SK-N-SH treated with all-trans-retinoic acid at 6 μM for 48 hours (cell line): ENCODE measurements around the gene LHX2.

Experiments used
- ATAC-seq: fragments of 200-7000 bp; cut with Tn5 transposase; 3 replicates; pipeline ENCODE4 v1.9.1; 2020; ENCODE audit warnings: mild to moderate bottlenecking, moderate library complexity
- ARNTL ChIP-seq: fragments of 450-650 bp; formaldehyde crosslinking; IDR thresholded peaks from 2 replicates; pipeline ENCODE4 v1.5.0; 2020; ENCODE audit warnings: low read depth, mild to moderate bottlenecking, moderate library complexity, borderline replicate concordance
- BACH2 ChIP-seq: fragments of 250-450 bp; sonication (Bioruptor Pico); IDR thresholded peaks from 2 replicates; pipeline ENCODE4 v1.9.0; 2021; ENCODE audit warnings: mild to moderate bottlenecking, borderline replicate concordance
- CREB5 ChIP-seq: fragments of 250-450 bp; sonication (Bioruptor Pico); IDR thresholded peaks from 2 replicates; pipeline ENCODE4 v1.5.1; 2020; ENCODE audit warnings: low read depth, mild to moderate bottlenecking, moderate library complexity
- CSDC2 ChIP-seq: fragments of 250-450 bp; sonication (Bioruptor Pico); IDR thresholded peaks from 2 replicates; pipeline ENCODE4 v1.5.0; 2020; ENCODE audit warnings: mild to moderate bottlenecking, moderate library complexity
- CSRNP3 ChIP-seq: fragments of 250-450 bp; sonication (Bioruptor Pico); IDR thresholded peaks from 2 replicates; pipeline ENCODE4 v1.5.1; 2021; ENCODE audit warnings: mild to moderate bottlenecking, moderate library complexity
- ESRRG ChIP-seq: fragments of 250-450 bp; sonication (Bioruptor Pico); IDR thresholded peaks from 2 replicates; pipeline ENCODE4 v1.6.1; 2021; ENCODE audit warnings: mild to moderate bottlenecking
- GLIS3 ChIP-seq: fragments of 250-450 bp; sonication (Bioruptor Pico); IDR thresholded peaks from 2 replicates; pipeline ENCODE4 v1.5.0; 2020; ENCODE audit warnings: mild to moderate bottlenecking, moderate library complexity
- ISL1 ChIP-seq: fragments of 250-450 bp; sonication (Bioruptor Pico); IDR thresholded peaks from 2 replicates; pipeline ENCODE4 v2.1.2; 2022; ENCODE audit warnings: mild to moderate bottlenecking, moderate library complexity
- OSR1 ChIP-seq: fragments of 250-450 bp; sonication (Bioruptor Pico); IDR thresholded peaks from 2 replicates; pipeline ENCODE4 v1.8.0; 2022; ENCODE audit warnings: moderate library complexity, mild to moderate bottlenecking, inconsistent platforms
- POU6F1 ChIP-seq: fragments of 250-450 bp; sonication (Bioruptor Pico); IDR thresholded peaks from 2 replicates; pipeline ENCODE4 v1.8.0; 2021; ENCODE audit warnings: low read depth, mild to moderate bottlenecking, moderate library complexity, borderline replicate concordance
- PPARA ChIP-seq: fragments of 250-450 bp; sonication (Bioruptor Pico); IDR thresholded peaks from 2 replicates; pipeline ENCODE4 v1.5.0; 2020; ENCODE audit warnings: mild to moderate bottlenecking, borderline replicate concordance
- SNAI2 ChIP-seq: fragments of 250-450 bp; sonication (Bioruptor Pico); IDR thresholded peaks from 2 replicates; pipeline ENCODE4 v1.5.0; 2020; ENCODE audit warnings: mild to moderate bottlenecking, moderate library complexity
- TCF4 ChIP-seq: fragments of 250-450 bp; sonication (Bioruptor Pico); IDR thresholded peaks from 2 replicates; pipeline ENCODE4 v1.8.0; 2021; ENCODE audit warnings: mild to moderate bottlenecking, moderate library complexity, borderline replicate concordance
- TSHZ2 ChIP-seq: fragments of 250-450 bp; sonication (Bioruptor Pico); IDR thresholded peaks from 2 replicates; pipeline ENCODE4 v1.5.0; 2020; ENCODE audit warnings: mild to moderate bottlenecking, moderate library complexity
- ZFP3 ChIP-seq: fragments of 250-450 bp; sonication (Bioruptor Pico); IDR thresholded peaks from 2 replicates; pipeline ENCODE4 v1.5.0; 2020; ENCODE audit warnings: mild to moderate bottlenecking, moderate library complexity
- ZFP30 ChIP-seq: fragments of 450-650 bp; formaldehyde crosslinking; IDR thresholded peaks from 2 replicates; pipeline ENCODE4 v1.5.0; 2022; ENCODE audit warnings: mild to moderate bottlenecking, moderate library complexity
- ZNF565 ChIP-seq: fragments of 450-650 bp; formaldehyde crosslinking; conservative IDR thresholded peaks from 2 replicates; pipeline ENCODE4 v1.5.0; 2020; ENCODE audit warnings: low read depth, mild to moderate bottlenecking, moderate library complexity
- ZNF70 ChIP-seq: fragments of 450-650 bp; formaldehyde crosslinking; IDR thresholded peaks from 2 replicates; pipeline ENCODE4 v1.5.0; 2020; ENCODE audit warnings: mild to moderate bottlenecking, moderate library complexity
- ZNF8 ChIP-seq: fragments of 450-650 bp; formaldehyde crosslinking; IDR thresholded peaks from 2 replicates; pipeline ENCODE4 v1.5.0; 2020; ENCODE audit warnings: mild to moderate bottlenecking, moderate library complexity

LHX2 gene

GRCh38 chr9:124011460-124012301, at the start of gene LHX2:
TSS of gene LHX2 (plus strand) at chr9:124011768. CDS start at chr9:124012349, 581 bp downstream.
- ATAC-seq = peak; percentile 86
- no peak for TF ChIP-seq CSDC2
- TF ChIP-seq BACH2 = no peak
- TF ChIP-seq ARNTL (CRISPR knock-in tag) = no peak
- no peak for TF ChIP-seq TSHZ2 (CRISPR knock-in tag)
- TF ChIP-seq OSR1 (CRISPR knock-in tag) = no peak
- no peak for TF ChIP-seq SNAI2 (CRISPR knock-in tag)
- no peak for TF ChIP-seq ZNF565 (CRISPR knock-in tag)
- TF ChIP-seq ZFP3 (CRISPR knock-in tag) = no peak
- TF ChIP-seq CREB5 (CRISPR knock-in tag) = no peak
- TF ChIP-seq POU6F1 (CRISPR knock-in tag) = no peak

GRCh38 chr9:123964761-123965160, 46.8 kb upstream of the LHX2 start:
- TF ChIP-seq CSDC2 (no peak), ZNF565 (CRISPR knock-in tag) (no peak), ZFP3 (CRISPR knock-in tag) (no peak), BACH2 (no peak), GLIS3 (CRISPR knock-in tag) (no peak), TCF4 (CRISPR knock-in tag) (no peak), CSRNP3 (no peak), ZNF70 (CRISPR knock-in tag) (no peak), ZFP30 (no peak), ARNTL (CRISPR knock-in tag) (no peak), PPARA (no peak), ESRRG (CRISPR knock-in tag) (no peak)
- no peak for ATAC-seq

GRCh38 chr9:123965801-123966686, 45.5 kb upstream of the LHX2 start:
- TF ChIP-seq CSRNP3 = no peak
- no peak for TF ChIP-seq PPARA
- TF ChIP-seq ZFP3 (CRISPR knock-in tag) = no peak
- TF ChIP-seq CSDC2 = no peak
- no peak for TF ChIP-seq ISL1
- TF ChIP-seq ZNF565 (CRISPR knock-in tag) = no peak
- no peak for TF ChIP-seq OSR1 (CRISPR knock-in tag)
- TF ChIP-seq ZNF8 = no peak
- TF ChIP-seq CREB5 (CRISPR knock-in tag) = no peak
- ATAC-seq = no peak
